GM18502 (cell line): ENCODE results near the gene BEST1.

Experiments used
- ATAC-seq: cut with Tn5 transposase; IDR thresholded peaks from one replicate; pipeline ENCODE4 v1.9.1; 2021; ENCODE audit warnings: mild to moderate bottlenecking; ENCODE audit not compliant: unreplicated experiment, poor library complexity

BEST1 gene

GRCh38 chr11:61914471-61915171 lies 35.5 kb upstream of the BEST1 start:
- ATAC-seq = no peak

- no peak for ATAC-seq
Observed at GRCh38 chr11:61916737-61917333, 33.3 kb upstream of the BEST1 start.

GRCh38 chr11:61917334-61918109 lies 32.6 kb upstream of the BEST1 start, which contains the start of gene RAB3IL1:
TSS of gene RAB3IL1 (minus strand) at chr11:61917566. CDS start at chr11:61917367, 199 bp downstream.
- ATAC-seq = no peak

GRCh38 chr11:61918251-61918937 lies 31.8 kb upstream of the BEST1 start:
- no peak for ATAC-seq

GRCh38 chr11:61918938-61919704 lies 31.0 kb upstream of the BEST1 start:
- no peak for ATAC-seq

- ATAC-seq = no peak
Observed at GRCh38 chr11:61919705-61920631, 30.2 kb upstream of the BEST1 start.

- ATAC-seq = no peak
Observed at GRCh38 chr11:61921446-61921845, 28.7 kb upstream of the BEST1 start.

- ATAC-seq = no peak
Observed at GRCh38 chr11:61922539-61922938, 27.6 kb upstream of the BEST1 start.

GRCh38 chr11:61923166-61924063 lies 26.7 kb upstream of the BEST1 start:
- no peak for ATAC-seq

- ATAC-seq = no peak
Observed at GRCh38 chr11:61924064-61924455, 26.1 kb upstream of the BEST1 start.

- no peak for ATAC-seq
Observed at GRCh38 chr11:61925736-61926135, 24.4 kb upstream of the BEST1 start.

- ATAC-seq = no peak
Observed at GRCh38 chr11:61926235-61926634, 23.9 kb upstream of the BEST1 start.

- no peak for ATAC-seq
Observed at GRCh38 chr11:61927501-61927900, 22.6 kb upstream of the BEST1 start.

GRCh38 chr11:61928606-61929005 lies 21.5 kb upstream of the BEST1 start:
- no peak for ATAC-seq

- no peak for ATAC-seq
Observed at GRCh38 chr11:61930933-61931332, 19.2 kb upstream of the BEST1 start.

GRCh38 chr11:61935861-61936260 lies 14.3 kb upstream of the BEST1 start:
- ATAC-seq = no peak

- no peak for ATAC-seq
Observed at GRCh38 chr11:61940466-61940865, 9.7 kb upstream of the BEST1 start.

- no peak for ATAC-seq
Observed at GRCh38 chr11:61945191-61945590, 5.0 kb upstream of the BEST1 start.
